ENCODE results near the gene ZBTB46.

The ZBTB46 gene

DNA sequence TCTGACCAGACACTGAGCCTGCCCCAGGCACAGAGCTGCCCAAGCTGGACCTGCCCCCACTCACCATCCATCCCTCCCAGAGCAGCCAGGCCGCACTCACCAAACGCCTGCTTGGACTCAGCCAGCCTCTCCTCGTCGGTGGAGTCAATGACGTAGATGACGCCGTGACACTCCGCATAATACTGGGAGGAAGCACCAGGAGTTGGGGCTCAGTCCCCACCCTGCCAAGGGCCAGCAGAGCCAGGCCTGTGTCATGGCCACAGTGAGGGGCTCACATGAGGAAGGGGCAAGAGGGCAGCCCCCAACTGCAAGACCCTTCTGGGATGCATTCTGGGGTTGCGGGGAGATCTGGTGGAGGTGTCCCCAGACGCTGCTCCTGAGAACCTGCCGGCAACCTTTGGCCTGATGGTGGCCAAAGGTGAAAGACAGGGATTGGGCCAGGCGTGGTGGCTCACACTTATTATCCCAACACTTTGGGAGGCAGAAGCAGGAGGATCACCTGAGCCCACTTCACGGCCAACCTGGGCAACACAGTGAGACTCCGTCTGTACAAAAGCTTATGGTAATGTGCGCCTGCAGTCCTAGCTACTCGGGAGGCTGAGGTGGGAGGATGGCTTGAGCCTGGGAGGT is 128.9 kb downstream of the ZBTB46 start:
- DNase-seq: no peak

DNA sequence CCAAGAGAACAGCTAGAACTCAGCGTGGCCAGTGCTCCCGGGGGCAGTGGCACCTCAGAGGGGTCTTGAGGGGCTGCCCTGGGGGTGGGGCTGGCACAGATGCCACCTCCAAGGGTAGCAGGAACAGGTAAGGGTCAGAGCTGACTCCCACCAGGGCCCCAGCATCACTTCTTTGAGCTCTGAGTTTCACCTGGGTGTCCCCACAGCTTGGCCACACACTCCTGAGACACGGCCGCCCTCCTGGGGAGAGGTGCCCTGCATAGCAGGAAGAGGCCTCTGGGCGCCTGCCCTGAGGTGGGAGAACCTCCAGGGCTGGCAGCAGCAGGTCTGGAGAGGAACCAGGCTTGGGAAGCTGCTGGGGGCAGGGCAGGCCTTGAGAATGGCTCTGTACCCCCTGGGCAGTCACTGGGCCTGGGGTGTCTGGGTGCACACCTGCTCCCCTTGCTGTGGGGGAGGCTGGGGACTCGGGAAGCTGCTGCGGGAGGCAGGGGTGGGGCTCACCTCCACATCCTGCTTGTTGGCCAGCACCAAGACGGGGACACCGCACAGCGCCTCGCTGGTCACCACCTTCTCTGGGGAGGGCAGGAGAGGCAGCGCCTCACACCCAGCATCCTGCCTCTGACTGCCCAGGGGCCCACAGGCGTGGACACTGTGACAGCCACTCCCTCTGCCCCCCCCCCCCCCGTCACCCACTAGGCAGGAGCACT is 129.6 kb downstream of the ZBTB46 start:
- no peak for DNase-seq

DNA sequence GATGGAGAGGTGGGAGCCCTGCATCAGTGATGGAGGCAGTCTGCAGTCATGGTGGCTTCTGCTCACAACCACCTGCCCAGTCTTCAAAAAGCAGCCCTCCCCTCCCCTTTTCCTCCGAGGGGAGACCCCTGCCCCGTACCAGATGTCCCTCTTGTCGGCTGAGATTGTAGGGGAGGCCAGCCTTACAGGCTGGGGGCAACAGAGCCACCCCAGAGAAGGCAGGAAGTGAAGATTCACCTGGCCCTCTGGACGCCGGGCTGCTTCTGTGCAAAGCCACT is 130.1 kb downstream of the ZBTB46 start:
- DNase-seq: no peak

DNA sequence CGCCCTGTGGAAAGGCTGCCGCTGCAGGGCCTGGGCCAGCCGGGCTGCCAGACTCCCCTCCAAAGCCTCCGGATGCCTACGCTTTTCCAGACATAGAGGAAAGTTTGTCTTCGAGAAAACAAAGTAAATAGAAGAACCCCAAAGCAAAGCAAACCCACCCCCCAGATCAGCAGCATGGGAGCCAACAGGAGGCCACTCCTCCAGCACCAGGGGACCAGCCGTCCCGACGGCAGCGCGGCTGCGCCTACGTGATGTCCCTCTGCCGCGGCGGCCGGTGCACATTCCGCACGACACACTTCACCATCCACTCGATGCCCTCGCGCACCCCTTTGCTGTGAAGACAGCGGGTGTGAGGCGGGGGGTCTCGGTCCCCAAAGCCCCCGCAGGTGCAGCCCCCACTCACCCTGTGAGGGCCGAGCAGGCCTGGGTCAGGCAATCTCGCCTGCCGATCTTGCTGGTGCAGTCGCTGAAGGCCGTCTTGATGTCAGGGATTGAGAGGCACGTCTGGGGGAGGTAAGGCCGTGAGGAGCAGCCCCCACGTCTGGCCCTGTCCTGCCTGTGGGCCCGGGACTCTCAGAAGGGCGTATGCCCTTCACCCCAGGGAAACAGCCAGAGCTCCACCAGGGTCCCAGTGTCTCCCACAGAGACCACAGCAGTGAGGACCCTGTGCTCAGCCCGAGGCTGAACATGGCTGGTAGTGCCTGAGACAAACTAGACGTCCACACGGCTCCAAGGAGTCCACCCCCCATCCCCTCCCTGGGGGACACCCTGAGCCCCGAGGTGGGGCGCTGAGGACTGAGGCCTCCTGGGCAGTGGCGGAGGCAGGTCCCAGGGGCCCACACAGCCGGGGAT is 130.6 kb downstream of the ZBTB46 start:
- DNase-seq: no peak

DNA sequence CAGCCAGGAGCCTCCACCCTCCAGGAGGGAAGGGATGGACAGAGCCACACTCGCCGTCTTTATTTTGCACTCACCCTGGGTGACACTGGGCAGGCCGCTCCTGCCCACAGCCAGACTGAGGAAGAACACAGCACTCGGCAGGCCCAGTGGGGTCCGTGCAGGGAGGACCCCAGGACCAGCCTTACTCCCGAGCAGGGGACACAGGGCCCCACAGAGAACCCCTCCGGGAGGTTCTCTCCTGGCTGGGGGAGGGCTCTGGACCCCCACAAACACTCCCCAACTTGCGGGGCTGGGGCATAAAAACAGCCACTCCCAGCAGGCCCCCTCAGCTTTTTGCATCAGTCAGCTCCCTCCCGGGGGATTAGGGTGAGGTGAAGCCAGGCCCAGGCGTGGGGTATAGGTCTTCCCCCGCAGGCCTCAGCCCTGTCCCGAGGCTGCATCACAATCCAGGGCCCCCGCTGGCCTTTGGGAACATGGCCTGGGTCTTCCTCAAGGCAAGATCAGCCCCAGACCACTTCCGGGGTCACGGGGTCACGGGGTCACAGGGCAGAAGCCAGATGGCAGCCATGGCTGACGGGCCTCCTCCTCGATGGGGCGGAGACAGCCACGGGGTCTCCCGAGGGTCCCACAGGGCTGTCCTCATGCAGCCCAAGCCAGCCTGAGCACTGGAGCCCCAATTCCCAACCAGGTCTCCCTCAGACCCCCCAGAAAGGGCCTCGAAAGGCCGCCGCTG is 131.4 kb downstream of the ZBTB46 start:
- no peak for DNase-seq

DNA sequence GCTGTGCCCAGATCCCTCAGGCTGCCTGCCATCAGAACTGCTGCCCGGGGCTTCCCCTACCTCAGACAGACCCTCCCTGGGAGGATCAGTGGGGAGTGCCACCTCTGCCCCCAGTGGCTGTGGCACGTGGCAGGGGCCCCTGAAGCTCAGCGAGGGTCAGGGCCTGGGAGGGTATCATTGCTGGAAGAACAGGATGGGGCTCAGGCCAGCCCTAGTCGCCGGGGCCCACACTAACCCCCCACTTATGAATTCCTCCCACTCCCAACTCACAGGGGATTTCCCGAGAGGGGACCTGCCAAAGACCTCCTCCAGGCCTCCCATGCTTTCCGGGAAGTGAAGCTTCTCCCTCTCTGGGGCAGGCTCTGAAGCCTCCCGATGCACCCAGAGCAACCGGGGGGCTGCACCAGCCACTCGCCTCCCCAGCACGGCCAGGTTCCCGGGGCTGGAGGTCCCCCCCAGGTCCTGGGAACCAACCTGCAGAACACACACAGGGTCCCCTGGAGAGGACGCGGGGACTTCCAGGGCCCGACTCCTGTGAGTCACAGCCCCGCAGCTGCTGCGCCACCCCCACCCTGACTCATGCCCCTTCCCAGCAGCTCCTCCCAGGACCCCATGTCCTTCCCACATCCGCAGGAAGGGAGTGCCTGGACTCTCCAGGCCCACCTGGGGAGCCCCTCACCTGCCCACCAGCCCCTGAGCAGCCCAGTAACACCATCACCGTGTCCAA is 132.2 kb downstream of the ZBTB46 start:
- peak; percentile 69 for DNase-seq

DNA sequence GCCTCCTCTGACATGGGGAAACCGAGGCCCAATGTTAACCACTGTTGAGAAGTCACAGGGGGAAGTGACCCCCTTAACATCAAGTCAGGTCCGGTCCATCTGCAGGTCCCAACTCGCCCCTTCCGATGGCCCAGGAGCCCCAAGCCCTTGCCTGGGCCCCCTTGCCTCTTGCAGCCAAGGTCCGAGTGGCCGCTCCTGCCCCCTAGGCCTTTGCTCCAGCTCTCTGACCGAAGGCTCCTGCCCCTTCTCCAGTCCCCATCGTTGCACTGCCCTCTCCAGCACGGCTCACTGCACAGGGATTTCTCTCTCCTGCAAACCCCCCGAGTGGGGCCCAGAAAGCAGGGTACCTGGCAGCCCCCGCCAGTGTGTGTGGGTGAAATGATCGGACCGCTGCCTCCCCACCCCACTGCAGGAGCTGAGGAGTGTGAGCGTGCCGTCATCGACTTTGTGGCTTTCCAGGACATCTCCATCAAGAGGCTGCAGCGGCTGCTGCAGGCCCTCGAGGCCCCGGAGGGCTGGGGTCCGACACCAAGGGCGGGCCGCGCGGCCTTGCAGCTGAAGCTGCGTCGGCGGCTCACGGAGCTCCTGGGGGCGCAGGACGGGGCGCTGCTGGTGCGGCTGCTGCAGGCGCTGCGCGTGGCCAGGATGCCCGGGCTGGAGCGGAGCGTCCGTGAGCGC is 133.1 kb downstream of the ZBTB46 start:
- DNase-seq: no peak

DNA sequence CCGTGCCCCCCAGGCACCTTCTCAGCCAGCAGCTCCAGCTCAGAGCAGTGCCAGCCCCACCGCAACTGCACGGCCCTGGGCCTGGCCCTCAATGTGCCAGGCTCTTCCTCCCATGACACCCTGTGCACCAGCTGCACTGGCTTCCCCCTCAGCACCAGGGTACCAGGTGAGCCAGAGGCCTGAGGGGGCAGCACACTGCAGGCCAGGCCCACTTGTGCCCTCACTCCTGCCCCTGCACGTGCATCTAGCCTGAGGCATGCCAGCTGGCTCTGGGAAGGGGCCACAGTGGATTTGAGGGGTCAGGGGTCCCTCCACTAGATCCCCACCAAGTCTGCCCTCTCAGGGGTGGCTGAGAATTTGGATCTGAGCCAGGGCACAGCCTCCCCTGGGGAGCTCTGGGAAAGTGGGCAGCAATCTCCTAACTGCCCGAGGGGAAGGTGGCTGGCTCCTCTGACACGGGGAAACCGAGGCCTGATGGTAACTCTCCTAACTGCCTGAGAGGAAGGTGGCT is 133.7 kb downstream of the ZBTB46 start:
- DNase-seq: no peak

DNA sequence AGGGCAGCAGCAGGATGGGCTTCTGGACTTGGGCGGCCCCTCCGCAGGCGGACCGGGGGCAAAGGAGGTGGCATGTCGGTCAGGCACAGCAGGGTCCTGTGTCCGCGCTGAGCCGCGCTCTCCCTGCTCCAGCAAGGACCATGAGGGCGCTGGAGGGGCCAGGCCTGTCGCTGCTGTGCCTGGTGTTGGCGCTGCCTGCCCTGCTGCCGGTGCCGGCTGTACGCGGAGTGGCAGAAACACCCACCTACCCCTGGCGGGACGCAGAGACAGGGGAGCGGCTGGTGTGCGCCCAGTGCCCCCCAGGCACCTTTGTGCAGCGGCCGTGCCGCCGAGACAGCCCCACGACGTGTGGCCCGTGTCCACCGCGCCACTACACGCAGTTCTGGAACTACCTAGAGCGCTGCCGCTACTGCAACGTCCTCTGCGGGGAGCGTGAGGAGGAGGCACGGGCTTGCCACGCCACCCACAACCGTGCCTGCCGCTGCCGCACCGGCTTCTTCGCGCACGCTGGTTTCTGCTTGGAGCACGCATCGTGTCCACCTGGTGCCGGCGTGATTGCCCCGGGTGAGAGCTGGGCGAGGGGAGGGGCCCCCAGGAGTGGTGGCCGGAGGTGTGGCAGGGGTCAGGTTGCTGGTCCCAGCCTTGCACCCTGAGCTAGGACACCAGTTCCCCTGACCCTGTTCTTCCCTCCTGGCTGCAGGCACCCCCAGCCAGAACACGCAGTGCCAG is 134.3 kb downstream of the ZBTB46 start, which contains the start of gene TNFRSF6B:
TNFRSF6B (plus strand) TSS at position 25 of the 729 bp plus-strand sequence; CDS start at position 141, 116 bp downstream.
- DNase-seq: no peak

DNA sequence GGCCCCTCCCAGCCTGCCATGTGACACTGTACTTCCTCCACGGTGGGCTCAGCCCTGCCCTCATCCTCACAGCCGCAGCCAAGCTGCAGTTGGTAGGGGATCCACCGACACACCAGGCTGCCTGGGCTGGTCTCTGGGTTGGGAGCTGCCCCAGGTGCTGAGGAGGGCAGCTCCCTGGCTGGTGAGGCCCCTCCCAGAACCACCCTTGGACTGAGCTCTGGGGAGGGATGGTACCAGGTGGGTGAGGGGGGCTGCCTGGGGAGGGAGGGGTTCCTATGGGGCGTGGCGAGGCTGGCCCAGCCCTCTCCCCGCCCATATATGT is 134.8 kb downstream of the ZBTB46 start:
- no peak for DNase-seq

DNA sequence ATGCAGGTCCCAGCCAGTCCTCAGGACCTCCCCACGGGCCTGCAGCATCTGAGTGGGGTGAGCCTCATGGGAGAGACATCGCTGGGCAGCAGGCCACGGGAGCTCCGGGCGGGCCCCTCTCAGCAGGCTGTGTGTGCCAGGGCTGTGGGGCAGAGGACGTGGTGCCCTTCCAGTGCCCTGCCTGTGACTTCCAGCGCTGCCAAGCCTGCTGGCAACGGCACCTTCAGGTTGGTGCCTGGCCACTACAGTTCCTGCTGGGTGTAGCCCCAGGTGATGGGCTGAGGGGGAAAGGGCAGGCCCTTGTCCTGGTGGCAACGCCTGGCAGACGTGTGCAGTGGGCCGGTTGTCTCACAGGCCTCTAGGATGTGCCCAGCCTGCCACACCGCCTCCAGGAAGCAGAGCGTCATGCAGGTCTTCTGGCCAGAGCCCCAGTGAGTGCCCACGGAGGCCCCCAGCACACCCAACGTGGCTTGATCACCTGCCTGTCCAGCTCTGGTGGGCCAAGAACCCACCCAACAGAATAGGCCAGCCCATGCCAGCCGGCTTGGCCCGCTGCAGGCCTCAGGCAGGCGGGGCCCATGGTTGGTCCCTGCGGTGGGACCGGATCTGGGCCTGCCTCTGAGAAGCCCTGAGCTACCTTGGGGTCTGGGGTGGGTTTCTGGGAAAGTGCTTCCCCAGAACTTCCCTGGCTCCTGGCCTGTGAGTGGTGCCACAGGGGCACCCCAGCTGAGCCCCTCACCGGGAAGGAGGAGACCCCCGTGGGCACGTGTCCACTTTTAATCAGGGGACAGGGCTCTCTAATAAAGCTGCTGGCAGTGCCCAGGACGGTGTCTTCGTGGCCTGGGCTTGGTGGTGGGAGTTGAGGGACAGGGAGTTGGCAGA is 135.4 kb downstream of the ZBTB46 start:
- DNase-seq: no peak

DNA sequence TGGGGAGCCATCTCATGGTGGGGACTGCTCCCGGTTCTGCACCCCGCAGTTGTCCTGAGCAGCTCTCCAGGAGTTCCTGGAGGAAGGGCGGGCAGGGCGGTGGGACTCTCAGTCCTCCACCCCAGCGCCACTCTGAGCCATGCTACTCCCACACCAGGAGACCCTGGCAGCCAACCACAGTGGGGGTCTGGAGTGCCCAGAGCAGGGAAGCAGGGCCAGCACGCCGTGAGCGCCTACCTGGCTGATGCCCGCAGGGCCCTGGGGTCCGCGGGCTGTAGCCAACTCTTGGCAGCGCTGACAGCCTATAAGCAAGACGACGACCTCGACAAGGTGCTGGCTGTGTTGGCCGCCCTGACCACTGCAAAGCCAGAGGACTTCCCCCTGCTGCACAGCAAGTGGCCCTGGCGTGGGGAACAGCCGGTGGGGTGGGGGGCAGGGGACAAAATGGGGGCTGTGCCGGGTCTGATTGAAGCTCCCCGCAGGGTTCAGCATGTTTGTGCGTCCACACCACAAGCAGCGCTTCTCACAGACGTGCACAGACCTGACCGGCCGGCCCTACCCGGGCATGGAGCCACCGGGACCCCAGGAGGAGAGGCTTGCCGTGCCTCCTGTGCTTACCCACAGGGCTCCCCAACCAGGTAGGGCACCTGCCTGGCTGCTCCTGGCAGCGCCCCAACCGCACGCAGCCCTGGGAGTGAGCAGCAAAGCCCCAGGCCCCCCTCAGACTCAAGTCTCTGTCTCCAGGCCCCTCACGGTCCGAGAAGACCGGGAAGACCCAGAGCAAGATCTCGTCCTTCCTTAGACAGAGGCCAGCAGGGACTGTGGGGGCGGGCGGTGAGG is 136.3 kb downstream of the ZBTB46 start:
- no peak for DNase-seq

DNA sequence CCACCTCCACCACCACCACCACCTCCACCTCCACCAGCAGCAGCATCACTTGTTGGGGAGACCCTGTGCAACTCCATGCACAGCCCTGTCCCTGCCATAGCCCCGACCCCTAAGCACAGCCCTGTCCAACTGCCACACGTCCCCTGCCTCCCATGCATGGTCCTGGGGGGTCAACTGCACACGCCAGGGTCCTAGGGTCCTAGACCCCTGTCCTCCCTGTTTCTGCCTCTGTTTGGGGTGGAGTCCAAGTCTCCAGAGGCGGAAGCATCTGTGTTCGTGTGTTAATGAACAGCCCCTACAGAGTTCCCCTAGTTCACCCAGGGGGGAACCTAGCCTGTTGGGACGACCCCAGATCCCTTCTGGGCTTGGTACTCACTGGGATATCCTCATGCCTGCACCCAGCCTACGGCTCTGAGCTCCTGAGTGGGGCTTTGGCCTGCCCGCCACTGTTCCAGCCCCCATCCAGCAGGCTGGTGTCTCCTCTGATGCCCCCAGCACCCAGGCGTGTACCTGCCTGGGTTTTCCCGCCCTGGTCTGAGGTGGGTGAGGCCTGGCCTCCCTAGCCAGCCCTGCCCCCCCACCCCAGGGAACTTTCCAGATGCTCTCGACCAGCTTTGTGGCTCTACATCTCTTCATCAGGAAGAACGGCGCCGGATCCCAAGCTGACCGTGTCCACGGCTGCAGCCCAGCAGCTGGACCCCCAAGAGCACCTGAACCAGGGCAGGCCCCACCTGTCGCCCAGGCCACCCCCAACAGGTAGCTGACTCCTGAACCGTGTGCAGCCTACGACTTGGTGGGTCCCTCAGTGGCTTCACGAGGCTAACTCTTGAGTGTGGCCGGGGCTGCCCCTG is 137.1 kb downstream of the ZBTB46 start:
- no peak for DNase-seq

Measured in stimulated activated CD4-positive, alpha-beta T cell treated with anti-CD3 and anti-CD28 coated beads, Interleukin-4, amount 100 ng/mL, for 24 hours (primary cell).